SH-SY5Y (cell line): Measurements from ENCODE around the gene AMBRA1.

Source experiments
- GATA2 ChIP-seq: IDR thresholded peaks from 2 replicates; pipeline ENCODE4 v1.6.1; 2011; ENCODE audit warnings: mild to moderate bottlenecking, low read depth, low read length
- GATA3 ChIP-seq: IDR thresholded peaks from 2 replicates; pipeline ENCODE4 v1.6.1; 2011; ENCODE audit warnings: low read depth, mild to moderate bottlenecking, low read length, moderate library complexity

DNA sequence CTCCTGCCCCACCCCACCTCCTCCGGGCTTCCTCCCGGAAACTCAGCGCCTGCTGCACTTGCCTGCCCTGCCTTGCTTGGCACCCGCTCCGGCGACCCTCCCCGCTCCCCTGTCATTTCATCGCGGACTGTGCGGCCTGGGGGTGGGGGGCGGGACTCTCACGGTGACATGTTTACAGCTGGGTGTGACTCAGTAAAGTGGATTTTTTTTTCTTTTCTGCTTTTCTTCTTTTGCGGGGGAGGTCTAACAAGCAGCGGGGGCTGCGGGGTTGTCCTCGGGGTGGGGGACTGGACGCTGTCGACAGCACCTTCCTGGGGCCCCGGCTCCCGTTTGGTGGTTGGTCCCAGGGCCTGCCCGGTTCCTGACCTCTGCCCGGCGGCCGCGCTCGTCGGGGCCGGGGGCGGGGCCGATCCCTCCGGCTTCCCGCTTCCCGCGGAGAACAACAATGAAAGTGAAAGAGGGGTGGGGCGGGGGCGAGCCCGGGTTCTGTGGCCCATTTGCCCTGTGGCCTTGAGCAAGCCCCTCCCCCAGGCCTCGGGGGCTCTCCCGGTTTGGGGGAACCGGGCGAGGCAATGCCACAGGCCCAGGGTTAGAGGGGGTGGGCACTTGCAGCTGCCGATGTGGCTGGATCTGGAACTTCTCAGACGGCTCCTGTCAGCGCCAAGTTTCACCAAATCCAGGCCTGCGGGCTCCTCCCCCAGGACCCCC is 213.3 kb downstream of the AMBRA1 start:
- TF ChIP-seq GATA2 (no peak), GATA3 (no peak)
